ENCODE measurements around the gene PEX5L.

DNA sequence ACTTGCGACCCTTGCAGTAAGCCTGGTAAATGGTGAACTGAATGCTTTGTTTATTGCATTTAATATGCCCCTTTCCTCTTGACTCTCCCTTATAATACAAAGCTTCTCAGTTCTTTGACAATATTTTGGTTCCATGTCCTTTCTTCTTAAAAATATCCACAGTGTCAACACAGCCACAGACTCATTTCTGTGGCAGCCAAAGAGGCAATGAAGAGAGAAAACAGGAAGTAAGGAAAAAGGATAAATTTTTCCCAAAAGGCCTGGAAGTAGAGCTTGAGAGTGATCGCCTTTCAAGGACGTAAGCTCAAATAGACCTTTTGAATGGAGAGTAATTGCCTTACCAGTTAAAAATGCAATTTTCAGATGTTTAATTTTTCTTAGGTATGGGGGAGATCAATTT is 59.4 kb downstream of the PEX5L start:
- TF ChIP-seq, protein P1, sequence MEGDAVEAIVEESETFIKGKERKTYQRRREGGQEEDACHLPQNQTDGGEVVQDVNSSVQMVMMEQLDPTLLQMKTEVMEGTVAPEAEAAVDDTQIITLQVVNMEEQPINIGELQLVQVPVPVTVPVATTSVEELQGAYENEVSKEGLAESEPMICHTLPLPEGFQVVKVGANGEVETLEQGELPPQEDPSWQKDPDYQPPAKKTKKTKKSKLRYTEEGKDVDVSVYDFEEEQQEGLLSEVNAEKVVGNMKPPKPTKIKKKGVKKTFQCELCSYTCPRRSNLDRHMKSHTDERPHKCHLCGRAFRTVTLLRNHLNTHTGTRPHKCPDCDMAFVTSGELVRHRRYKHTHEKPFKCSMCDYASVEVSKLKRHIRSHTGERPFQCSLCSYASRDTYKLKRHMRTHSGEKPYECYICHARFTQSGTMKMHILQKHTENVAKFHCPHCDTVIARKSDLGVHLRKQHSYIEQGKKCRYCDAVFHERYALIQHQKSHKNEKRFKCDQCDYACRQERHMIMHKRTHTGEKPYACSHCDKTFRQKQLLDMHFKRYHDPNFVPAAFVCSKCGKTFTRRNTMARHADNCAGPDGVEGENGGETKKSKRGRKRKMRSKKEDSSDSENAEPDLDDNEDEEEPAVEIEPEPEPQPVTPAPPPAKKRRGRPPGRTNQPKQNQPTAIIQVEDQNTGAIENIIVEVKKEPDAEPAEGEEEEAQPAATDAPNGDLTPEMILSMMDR (IDR thresholded peaks at IDR 0.05), result no peak
- TF ChIP-seq POLR2A (IDR thresholded peaks at IDR 0.05), result no peak
